Esophagus squamous epithelium (tissue), 4 donors: Measurements from ENCODE around the gene SLITRK2.

Experiments used
- POLR2A ChIP-seq, 4 donors: fragments of 450-650 bp; IDR thresholded peaks; one replicate each; pipeline ENCODE4 v1.6.1; 2017; ENCODE audit warnings: antibody characterized with exemption in 4 of 4, mild to moderate bottlenecking in 4 of 4, moderate library complexity in 3 of 4
- TF ChIP-seq, protein P1 (sequence below), 6 experiments: fragments of 450-650 bp in 4 of 6; fragments of 200-600 bp in 2 of 6; sonication (generic) in 2 of 6; IDR thresholded peaks; one replicate each; pipeline ENCODE4 v1.5.1; 2016 to 2019; ENCODE audit warnings: antibody characterized with exemption in 6 of 6, mild to moderate bottlenecking in 4 of 6, moderate library complexity in 4 of 6

DNA sequence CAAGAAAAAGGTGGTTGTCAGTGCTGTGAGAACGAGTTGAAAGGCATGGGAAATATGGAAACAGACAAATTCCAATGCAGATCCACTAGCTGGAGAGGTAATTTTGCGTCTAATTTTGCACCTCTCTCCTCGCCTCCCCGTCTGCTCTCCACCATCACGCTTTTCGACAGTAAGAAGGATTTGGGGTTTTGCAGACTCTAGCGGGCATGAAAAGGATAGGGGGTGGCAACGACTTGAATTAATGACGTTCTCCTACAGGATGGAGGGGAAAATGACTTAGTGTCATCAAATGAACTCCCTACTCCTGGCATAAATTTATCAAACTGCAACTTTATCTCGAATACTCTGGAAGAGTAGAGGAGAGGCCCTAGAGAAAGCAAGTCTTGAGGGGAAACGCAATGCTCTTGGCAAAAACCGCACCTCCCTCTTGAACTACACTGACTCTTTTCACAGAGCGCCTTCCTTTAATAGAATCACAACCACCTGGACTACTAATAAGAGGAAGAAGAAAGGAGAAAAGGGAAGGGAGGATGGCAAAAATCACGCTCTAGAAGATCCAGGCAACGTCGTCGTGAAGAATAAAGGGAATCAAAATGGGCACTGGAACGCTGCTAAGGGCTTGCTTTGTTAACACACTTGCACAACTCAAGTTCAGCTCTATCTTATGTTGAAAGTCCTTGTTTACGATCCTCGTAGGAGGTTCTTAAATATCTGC lies 871 bp upstream of the SLITRK2 start:
- TF ChIP-seq, protein P1, sequence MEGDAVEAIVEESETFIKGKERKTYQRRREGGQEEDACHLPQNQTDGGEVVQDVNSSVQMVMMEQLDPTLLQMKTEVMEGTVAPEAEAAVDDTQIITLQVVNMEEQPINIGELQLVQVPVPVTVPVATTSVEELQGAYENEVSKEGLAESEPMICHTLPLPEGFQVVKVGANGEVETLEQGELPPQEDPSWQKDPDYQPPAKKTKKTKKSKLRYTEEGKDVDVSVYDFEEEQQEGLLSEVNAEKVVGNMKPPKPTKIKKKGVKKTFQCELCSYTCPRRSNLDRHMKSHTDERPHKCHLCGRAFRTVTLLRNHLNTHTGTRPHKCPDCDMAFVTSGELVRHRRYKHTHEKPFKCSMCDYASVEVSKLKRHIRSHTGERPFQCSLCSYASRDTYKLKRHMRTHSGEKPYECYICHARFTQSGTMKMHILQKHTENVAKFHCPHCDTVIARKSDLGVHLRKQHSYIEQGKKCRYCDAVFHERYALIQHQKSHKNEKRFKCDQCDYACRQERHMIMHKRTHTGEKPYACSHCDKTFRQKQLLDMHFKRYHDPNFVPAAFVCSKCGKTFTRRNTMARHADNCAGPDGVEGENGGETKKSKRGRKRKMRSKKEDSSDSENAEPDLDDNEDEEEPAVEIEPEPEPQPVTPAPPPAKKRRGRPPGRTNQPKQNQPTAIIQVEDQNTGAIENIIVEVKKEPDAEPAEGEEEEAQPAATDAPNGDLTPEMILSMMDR (IDR thresholded peaks at IDR 0.05): no peak
- TF ChIP-seq POLR2A (IDR thresholded peaks at IDR 0.05): no peak
